Thyroid gland (tissue), 4 donors: ENCODE measurements around the gene MAP1LC3A. TPM values are rescaled to one million over a fixed set of nuclear protein-coding genes. Genes with fewer than 3 reads are reported as not detected.

Source experiments
- DNase-seq, 2 donors: peaks; one replicate each; pipeline ENCODE4 v3.0.0-alpha.2; 2019
- H3K27ac ChIP-seq, 3 donors: fragments of 200-600 bp; sonication (generic); 1 replicate in 2 of 3; 2 replicates in 1 of 3; pipeline ENCODE4 v1.5.1; 2016 to 2019; ENCODE audit warnings: mild to moderate bottlenecking in 1 of 3, moderate library complexity in 1 of 3
- H3K27me3 ChIP-seq: fragments of 200-600 bp; sonication (generic); one replicate; pipeline ENCODE4 v1.5.1; 2019
- H3K36me3 ChIP-seq, 2 donors: fragments of 200-600 bp; sonication (generic); one replicate each; pipeline ENCODE4 v1.5.1; 2016 to 2019
- H3K4me1 ChIP-seq, 2 donors: fragments of 200-600 bp; sonication (generic); one replicate each; pipeline ENCODE4 v1.5.1; 2017 to 2019
- H3K4me3 ChIP-seq, 3 donors: fragments of 200-600 bp; sonication (generic); replicated peaks in 1 of 3; 1 replicate in 2 of 3; 2 replicates in 1 of 3; pipeline ENCODE4 v1.5.1; 2016; ENCODE audit warnings: mild to moderate bottlenecking in 1 of 3
- H3K9me3 ChIP-seq: fragments of 200-600 bp; sonication (generic); one replicate; pipeline ENCODE4 v1.5.1; 2017
- CTCF ChIP-seq, 6 experiments: fragments of 200-600 bp in 3 of 6; fragments of 450-650 bp in 3 of 6; sonication (generic) in 3 of 6; IDR thresholded peaks; one replicate each; pipeline ENCODE4 v1.5.1; 2016 to 2019; ENCODE audit warnings: antibody characterized with exemption in 6 of 6, mild to moderate bottlenecking in 2 of 6, inconsistent platforms in 1 of 6, moderate library complexity in 1 of 6
- POLR2A ChIP-seq, 2 donors: fragments of 450-650 bp; IDR thresholded peaks; one replicate each; pipeline ENCODE4 v1.6.1; 2017; ENCODE audit warnings: antibody characterized with exemption in 2 of 2, mild to moderate bottlenecking in 2 of 2, moderate library complexity in 1 of 2
- WGBS, 2 donors: methylation state at CpG; one replicate each; pipeline ENCODE4 v1.1.5; 2017; 5-methylcytosine and 5-hydroxymethylcytosine counted together
- intact Hi-C: fragments of 100-400 bp; cut with DNase I; formaldehyde crosslinking; loops from one replicate; pipeline ENCODE4 v1.15.1; 2023
- small RNA-seq: library from RNA; depleted of rRNA; stranded (forward); fragments of <200 nt; gene quantifications from one replicate; pipeline ENCODE3, GENCODE V24; 2016
- total RNA-seq, 4 donors: library from RNA; depleted of rRNA; stranded (reverse); fragments of >200 nt; gene quantifications; one replicate each; pipeline ENCODE4 v1.2.3, GENCODE V29; 2016

The MAP1LC3A gene
- total RNA-seq, 4 donors from 2014 or later, result 119 to 163 (median 130) TPM

DNA sequence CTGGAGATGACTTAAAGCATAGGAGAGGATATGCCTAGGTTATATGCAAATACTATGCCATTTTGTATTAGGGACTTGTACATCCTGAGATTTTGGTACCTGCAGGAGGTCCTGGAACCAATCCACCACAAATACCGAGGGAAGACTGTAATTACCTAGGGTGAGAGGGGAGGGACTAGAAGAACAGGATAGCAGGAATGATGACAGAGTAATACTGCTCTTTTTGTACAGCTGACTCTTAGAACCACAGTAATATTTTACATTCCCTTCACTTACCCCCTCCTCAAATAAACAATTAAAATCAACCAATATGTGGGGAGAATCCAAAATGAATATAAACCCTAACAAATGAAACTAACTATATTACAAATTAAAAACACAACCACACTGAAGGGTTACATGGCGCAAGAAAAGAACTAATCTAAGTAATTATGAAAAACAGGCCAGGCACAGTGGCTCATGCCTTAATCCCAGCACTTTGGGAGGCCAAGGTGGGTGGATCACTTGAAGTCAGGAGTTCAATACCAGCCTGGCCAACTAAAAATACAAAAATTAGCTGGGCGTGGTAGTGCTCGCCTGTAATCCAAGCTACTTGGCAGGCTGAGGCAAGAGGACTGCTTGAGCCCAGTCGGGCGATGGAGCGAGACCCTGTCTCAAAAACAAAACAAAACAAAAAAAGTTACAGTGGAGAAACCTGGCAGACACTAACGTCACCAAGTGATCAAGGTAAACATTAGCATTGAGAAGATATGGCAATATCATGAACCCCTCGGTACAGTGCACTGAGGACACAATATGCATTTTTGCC is 37.1 kb downstream of the MAP1LC3A start:
- Histone ChIP-seq H3K4me1 (peaks cover 11 to 14% of the 10 kb centered on the region in 2 donors), H3K36me3 (no peaks in the 10 kb centered on the region), H3K9me3 (no peaks in the 10 kb centered on the region), H3K27me3 (no peaks in the 10 kb centered on the region), H3K4me3 (no peak overlapping the region), H3K27ac (peak overlapping the region in 2 of 3 donors; percentile 32 to 75)
- TF ChIP-seq CTCF (IDR thresholded peaks at IDR 0.05), result no peak
- no peak for TF ChIP-seq POLR2A (IDR thresholded peaks at IDR 0.05)
- DNase-seq, result peak; percentile 65 to 77
- WGBS, 2 donors, result 41 to 53% methylated on average over 9 of the region's 9 CpGs
- intact Hi-C loops, result no loop called here

GRCh38 chr20:34600892-34601653 is 42.6 kb downstream of the MAP1LC3A start:
- Histone ChIP-seq H3K9me3 (no peaks in the 10 kb centered on the region), H3K36me3 (no peaks in the 10 kb centered on the region), H3K27me3 (no peaks in the 10 kb centered on the region), H3K4me1 (peaks cover 7 to 8% of the 10 kb centered on the region in 2 donors), H3K4me3 (no peak overlapping the region), H3K27ac (no peak overlapping the region)
- intact Hi-C loops, result no loop called here
- no peak for DNase-seq
- TF ChIP-seq POLR2A (IDR thresholded peaks at IDR 0.05), result no peak
- TF ChIP-seq CTCF (IDR thresholded peaks at IDR 0.05), result no peak
- 75 to 80% methylated on average over 9 of the region's 9 CpGs for WGBS, 2 donors

DNA sequence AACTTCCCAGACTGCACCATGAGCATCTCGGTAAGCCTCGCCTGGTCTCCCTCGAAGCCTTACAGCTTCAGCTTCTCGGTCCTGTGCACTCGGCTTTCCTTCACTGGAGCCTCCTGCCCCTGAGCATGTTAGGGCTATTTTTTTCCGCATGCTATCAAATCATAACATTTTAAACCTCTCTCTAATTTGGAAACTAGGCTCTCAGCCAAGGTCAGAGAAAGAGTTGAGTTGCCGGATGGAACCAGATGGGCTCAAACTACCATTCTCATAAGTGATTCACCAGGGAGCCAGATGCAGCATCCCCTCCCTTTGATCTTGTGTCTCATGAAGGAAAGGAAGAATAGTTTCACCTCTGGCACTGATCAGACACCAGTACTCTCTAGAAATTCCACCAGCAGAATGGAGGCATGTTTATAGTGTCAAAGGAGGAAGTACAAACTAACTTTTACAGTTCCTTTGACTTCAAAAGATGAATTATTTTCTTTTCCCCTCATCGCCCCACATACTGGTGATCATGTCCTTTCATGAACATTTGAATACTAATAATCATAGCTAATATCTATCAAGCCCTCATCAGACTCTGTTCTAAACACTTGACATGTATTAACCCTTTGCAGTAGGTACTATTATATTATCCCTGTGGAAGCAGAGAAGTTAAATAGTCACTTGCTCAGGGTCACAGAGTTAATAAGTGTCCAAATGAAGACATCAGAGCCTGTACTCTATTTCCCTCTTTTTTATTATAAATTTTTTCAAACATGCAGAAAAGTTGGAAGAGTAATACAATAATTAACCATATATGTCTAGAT is 46.7 kb downstream of the MAP1LC3A start:
- intact Hi-C loops, result no loop called here
- no peaks in the 10 kb centered on the region for H3K36me3 ChIP-seq
- TF ChIP-seq POLR2A (IDR thresholded peaks at IDR 0.05) (no peak), CTCF (IDR thresholded peaks at IDR 0.05) (no peak)
- no peak for DNase-seq
- peaks cover 0 to 4% of the 10 kb centered on the region in 2 donors for H3K4me1 ChIP-seq
- no peaks in the 10 kb centered on the region for H3K9me3 ChIP-seq
- no peaks in the 10 kb centered on the region for H3K27me3 ChIP-seq
- H3K27ac ChIP-seq, result no peak overlapping the region
- H3K4me3 ChIP-seq, result no peak overlapping the region
- 78 to 91% methylated on average over 8 of the region's 8 CpGs for WGBS, 2 donors

DNA sequence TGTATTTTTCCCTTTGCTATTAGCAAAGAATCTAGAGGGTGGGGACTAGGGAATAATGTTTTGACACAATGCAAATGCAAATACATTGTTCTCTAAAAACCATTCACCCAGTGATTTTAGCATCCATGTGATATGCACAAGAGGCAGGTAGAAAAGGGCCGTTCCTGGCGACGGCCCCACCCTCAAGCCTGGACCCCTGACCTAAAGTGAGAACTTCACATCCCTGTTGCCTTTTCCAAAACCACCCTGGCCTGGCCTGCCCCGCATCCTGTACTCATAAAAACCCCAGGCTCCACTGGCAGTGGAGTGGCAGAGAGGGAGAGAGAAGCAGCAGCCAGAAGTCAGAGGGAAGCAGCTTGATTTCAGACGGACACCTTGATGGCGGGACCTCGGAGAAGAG is 48.5 kb downstream of the MAP1LC3A start:
- intact Hi-C loops, result no loop called here
- Histone ChIP-seq H3K36me3 (no peaks in the 10 kb centered on the region), H3K9me3 (no peaks in the 10 kb centered on the region), H3K27ac (no peak overlapping the region), H3K4me3 (no peak overlapping the region), H3K27me3 (no peaks in the 10 kb centered on the region), H3K4me1 (peaks cover 0 to 4% of the 10 kb centered on the region in 2 donors)
- TF ChIP-seq CTCF (IDR thresholded peaks at IDR 0.05) (no peak), POLR2A (IDR thresholded peaks at IDR 0.05) (no peak)
- no peak for DNase-seq
- WGBS, 2 donors, result 96 to 98% methylated on average over 7 of the region's 7 CpGs

Small RNA genes within 50 kb of the gene (small RNA-seq; reads per million reads assigned to genes)
- gene RF00019, result not detected

Other genes starting within 250 kb of the MAP1LC3A start
- 100 to 1,000 TPM in 1 of 4 donors, 10 to 100 TPM in 3; 67.5 to 120 (median 75.5) TPM for gene ITCH, start 195.4 kb upstream of the MAP1LC3A start, total RNA-seq
- gene DYNLRB1, start 42.3 kb upstream of the MAP1LC3A start, total RNA-seq, result 100 to 1,000 TPM; 119 to 231 (median 210) TPM
- gene PIGU, start 118.4 kb downstream of the MAP1LC3A start, total RNA-seq, result 10 to 100 TPM; 12.1 to 25.8 (median 18.0) TPM
- gene TP53INP2, start 145.6 kb downstream of the MAP1LC3A start, total RNA-seq, result 10 to 100 TPM; 21.9 to 39.7 (median 31.2) TPM